Glomerular endothelial cell (primary cell): Measurements from ENCODE around the gene SNRNP70. TPM values are rescaled to one million over a fixed set of nuclear protein-coding genes. Genes with fewer than 3 reads are reported as not detected.
"Not testable (repeated sequence)": the region's sequence is repeated elsewhere in the genome, so short reads cannot be mapped to it uniquely, and the experiment has no call there.

ENCODE experiments used
- DNase-seq: peaks from one replicate; pipeline ENCODE4 v3.0.0-alpha.2; 2011; ENCODE audit warnings: low read depth, low spot score; ENCODE audit errors: extremely low read depth
- total RNA-seq: library from RNA; depleted of rRNA; stranded (reverse); fragments of >200 nt; gene quantifications from 2 replicates; pipeline ENCODE4 v1.2.3, GENCODE V29; 2015

Gene SNRNP70
- total RNA-seq, 1 donor from 2014 or later = 289 TPM

DNA sequence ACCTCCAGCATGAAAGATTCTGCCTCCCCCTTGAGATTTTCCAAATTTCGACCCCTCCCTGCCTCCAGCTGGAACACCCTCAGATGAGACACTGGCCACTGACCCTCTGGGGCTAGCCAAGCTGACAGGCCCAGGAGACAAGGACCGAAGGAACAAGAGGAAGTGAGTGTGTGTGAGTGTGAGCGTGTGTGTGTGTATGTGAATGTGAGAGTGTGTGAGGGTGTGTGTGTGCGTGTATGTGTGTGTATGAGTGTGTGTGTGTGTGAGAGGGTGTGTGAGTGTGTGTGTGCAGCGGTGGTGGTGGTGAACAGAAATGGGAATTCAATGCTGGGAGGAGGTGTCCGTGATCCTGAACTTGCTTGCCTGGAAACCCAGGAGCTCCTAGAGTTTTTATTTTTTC lies 56.1 kb downstream of the SNRNP70 start:
- no peak for DNase-seq

- no peak for DNase-seq
These were observed 57.6 kb downstream of the SNRNP70 start for GRCh38 chr19:49142866-49143335.

DNA sequence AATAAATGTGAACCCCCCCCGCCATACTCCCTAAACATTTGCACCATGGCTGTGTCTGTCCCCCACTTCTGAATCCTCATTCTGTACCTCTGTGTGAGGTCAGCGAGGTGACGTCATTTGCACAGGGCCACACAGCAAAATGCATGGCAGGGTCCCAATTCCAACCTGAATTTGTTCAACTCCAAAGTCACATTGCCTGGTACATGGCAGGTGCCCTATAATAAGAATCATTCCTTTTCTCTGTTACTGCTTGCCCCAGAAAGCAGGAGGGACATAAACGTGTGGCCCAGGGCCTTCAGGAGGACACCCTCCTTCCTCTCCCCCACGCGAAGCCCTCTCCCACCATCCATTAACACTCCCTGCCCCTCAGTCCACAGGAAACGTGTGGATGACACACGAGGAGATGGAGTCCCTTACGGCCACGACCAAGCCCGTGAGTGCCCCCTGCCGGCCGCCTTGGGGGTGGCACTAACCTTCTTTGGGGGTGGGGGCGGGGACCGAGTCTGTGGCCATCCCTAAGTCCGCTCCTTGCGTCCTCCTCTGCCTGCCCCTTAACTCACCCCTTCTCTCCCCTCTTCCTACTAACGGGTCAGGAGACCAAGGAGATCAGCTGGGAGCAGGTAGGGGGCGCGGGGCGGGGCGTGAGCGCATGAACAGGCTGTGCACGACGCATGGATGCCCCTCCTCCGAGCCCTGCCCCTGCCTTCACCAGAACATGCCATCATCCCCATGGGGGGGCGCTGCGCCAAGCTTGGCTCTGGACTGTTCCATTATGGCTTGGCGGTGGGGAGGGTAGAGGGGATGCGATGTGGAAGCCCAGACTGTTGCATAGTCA lies 60.5 kb downstream of the SNRNP70 start:
- no peak for DNase-seq

- not testable (repeated sequence) for DNase-seq
These were observed 61.1 kb downstream of the SNRNP70 start for GRCh38 chr19:49146408-49146770.

DNA sequence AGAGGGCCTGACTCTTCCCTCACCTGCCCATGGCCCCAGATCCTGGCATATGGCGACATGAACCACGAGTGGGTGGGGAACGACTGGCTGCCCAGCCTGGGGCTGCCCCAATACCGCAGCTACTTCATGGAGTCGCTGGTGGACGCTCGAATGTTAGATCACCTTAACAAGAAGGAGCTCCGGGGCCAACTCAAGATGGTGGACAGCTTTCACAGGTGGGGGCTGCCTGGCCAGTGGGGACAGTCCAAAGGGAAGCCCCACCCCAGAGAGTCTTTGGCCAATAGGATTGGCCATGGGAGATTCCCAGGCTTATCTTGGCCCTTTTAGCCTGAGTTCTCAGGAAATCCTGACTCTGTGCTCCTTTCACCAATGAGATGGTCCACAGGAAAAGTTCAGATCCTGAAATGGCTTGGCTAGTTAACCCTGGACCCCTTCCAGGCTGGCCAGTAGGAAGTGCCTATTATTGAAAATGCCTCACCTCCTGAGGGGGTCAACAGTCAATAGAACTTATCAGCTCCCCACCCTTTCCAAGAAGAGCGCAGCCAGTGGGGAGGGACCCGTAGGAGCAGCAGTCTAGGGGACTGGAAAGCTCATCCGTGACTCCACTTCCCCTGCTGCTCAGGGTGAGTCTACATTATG lies 62.9 kb downstream of the SNRNP70 start:
- peak; percentile 45 for DNase-seq

GRCh38 chr19:49148784-49149651 lies 63.8 kb downstream of the SNRNP70 start:
- DNase-seq = peak; percentile 47

DNA sequence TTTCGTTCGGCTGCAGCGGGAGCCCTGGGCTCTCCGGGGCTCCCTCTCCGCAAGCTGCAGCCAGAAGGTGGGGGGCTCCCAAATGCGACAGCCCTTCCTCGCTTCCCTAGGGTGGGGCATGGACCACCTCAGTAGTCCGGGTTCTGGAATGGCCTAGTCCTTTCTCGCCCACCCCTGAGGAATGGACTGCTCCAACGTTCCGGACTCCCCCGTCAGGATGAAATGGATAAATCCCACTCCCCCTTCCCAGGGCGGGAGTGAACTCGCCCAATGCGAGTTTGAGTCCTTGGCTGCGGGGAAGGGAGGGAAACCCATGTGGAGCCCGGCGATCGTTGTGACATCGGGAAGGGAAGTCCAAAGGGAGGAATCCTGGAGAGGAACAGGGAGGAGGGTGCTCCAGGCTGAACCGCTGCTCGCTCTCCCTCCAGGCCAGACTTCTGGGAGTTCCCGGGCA lies 64.4 kb downstream of the SNRNP70 start:
- DNase-seq = peak; percentile 54

DNA sequence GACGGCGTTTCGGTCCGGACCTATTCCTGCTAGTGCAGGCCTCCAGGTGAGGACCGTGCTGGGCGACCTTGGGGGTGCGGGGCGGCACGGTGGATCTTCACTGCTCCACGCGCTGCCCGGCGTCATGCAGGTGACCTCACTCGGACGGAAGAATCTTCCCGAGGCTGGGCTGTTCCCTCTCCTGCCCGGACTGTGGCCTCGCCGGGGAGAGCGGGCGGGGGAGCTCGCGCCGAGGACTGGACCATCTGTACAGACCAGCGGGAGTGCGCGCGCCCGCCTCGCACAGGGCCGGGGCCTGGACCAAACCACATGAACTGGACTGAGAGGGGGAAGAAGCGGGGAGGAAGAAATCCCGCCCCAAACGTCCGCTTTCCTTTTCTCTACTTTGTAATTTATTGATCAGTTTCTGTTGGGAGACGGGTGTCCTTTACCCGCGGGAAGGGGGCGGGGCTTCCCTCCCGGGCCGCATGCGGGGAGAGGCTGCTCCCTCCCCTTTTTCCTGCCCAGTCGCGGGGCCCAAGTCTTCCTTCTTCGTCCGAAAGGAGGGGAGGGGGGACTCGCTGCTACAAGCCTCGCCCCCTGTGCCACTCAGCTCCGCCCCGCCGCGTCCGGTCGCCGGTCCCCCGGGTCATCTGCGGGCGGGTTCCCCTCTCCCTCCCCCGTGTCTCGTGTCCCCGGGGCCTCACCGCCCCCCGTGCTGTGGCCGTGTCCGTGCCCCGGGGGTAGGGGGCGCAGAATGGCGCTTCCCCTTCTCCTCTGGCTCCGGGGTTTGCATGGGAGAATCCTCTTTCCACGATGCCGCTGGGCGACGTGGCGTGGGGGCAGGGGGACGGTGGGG lies 65.1 kb downstream of the SNRNP70 start:
- DNase-seq = no peak

GRCh38 chr19:49150944-49151243 lies 65.6 kb downstream of the SNRNP70 start:
- no peak for DNase-seq

- DNase-seq = no peak
These were observed 66.2 kb downstream of the SNRNP70 start for GRCh38 chr19:49151267-49152118.

- DNase-seq = no peak
These were observed 66.9 kb downstream of the SNRNP70 start for GRCh38 chr19:49152119-49152550.

- no peak for DNase-seq
These were observed 68.0 kb downstream of the SNRNP70 start for GRCh38 chr19:49153167-49153809.

DNA sequence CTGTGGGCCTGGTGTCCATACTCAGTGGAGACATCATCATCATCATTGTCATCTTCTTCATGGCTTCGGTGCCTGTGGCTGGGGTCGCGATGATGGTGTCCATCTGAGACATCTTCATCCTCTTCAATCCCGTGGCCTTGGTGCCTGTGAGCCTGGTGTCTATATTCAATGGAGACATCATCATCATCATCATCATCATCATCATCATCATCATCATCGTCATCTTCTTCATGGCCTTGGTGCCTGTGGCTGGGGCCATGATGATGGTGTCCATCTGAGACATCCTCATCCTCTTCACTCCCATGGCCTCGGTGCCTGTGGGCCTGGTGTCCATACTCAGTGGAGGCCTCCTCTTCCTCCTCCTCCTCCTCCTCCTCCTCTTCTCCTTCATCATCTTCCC lies 69.0 kb downstream of the SNRNP70 start:
- DNase-seq = no peak

GRCh38 chr19:49155005-49155819 lies 70.0 kb downstream of the SNRNP70 start, which contains the start of gene HRC:
Gene HRC, minus strand, starts transcription at chr19:49155396. Its CDS starts 159 bp downstream, at chr19:49155237.
- DNase-seq = no peak

DNA sequence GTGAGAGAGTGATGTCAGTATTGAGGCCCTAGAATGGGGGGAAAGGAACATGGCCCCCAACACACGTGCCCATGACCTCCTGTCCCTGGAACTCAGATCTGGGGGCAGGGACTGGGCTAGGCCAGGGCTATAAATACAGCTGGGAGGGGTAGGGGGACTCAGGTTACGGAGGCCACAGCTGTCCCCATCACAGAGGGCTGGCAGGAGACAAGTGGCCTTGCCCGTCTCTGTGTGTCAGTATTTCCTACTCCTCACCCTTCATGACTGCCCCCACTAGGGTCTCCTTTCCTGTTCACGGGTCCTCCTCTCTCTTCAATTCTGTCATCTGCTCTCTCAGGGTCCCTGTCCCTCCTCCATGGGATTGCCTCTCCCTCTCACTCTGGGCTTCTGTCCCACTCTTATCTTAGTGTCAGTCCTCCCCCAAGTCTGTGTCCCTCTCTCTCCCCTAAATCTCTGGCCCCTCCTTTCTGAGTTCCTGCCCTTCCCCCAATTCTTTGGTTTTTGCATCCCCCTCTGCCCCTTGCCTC lies 70.6 kb downstream of the SNRNP70 start:
- no peak for DNase-seq

- DNase-seq = no peak
These were observed 72.4 kb downstream of the SNRNP70 start, which contains the start of gene TRPM4 for GRCh38 chr19:49157445-49158224. Gene TRPM4, plus strand, starts transcription at chr19:49157792. Its CDS starts 75 bp downstream, at chr19:49157867.
